ENCODE data around the gene PANX1. TPM values are rescaled to one million over a fixed set of nuclear protein-coding genes. Genes with fewer than 3 reads are reported as not detected.

PANX1 gene
- total RNA-seq, 3 donors from 2014 or later (not counting 1 experiment from before 2014, with no cell fraction given) = 8.6 to 13.6 (median 13.4) TPM

- Mint-ChIP-seq H3K27ac (no peak overlapping the region), H3K36me3 (no peaks in the 10 kb centered on the region), H3K4me3 (no peak overlapping the region), H3K27me3 (ENCODE audit: low read depth in 2 of 2) (peaks cover 0 to 4% of the 10 kb centered on the region in 2 donors), H3K4me1 (no peaks in the 10 kb centered on the region), H3K9me3 (peaks cover 0 to 2% of the 10 kb centered on the region in 2 donors)
- no peak overlapping the region for H3K4me3 ChIP-seq (ENCODE audit: low read length)
- no peaks in the 10 kb centered on the region for H3K4me1 ChIP-seq (ENCODE audit: control insufficient read depth, insufficient read depth, low read length)
- no peak overlapping the region for H3K27ac ChIP-seq (ENCODE audit: low read length)
- H3K27me3 ChIP-seq (ENCODE audit: control insufficient read depth, insufficient read depth, low read length) = no peaks in the 10 kb centered on the region
- WGBS (ENCODE audit: insufficient coverage) = 93% methylated on average over 3 of the region's 3 CpGs
- no peaks in the 10 kb centered on the region for H3K9me3 ChIP-seq (ENCODE audit: control insufficient read depth, insufficient read depth, low read length)
- no peaks in the 10 kb centered on the region for H3K36me3 ChIP-seq (ENCODE audit: control insufficient read depth, insufficient read depth, low read length)
- TF ChIP-seq, protein P1, sequence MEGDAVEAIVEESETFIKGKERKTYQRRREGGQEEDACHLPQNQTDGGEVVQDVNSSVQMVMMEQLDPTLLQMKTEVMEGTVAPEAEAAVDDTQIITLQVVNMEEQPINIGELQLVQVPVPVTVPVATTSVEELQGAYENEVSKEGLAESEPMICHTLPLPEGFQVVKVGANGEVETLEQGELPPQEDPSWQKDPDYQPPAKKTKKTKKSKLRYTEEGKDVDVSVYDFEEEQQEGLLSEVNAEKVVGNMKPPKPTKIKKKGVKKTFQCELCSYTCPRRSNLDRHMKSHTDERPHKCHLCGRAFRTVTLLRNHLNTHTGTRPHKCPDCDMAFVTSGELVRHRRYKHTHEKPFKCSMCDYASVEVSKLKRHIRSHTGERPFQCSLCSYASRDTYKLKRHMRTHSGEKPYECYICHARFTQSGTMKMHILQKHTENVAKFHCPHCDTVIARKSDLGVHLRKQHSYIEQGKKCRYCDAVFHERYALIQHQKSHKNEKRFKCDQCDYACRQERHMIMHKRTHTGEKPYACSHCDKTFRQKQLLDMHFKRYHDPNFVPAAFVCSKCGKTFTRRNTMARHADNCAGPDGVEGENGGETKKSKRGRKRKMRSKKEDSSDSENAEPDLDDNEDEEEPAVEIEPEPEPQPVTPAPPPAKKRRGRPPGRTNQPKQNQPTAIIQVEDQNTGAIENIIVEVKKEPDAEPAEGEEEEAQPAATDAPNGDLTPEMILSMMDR (IDR thresholded peaks at IDR 0.05) = no peak
- intact Hi-C loops (cut with micrococcal nuclease) = no loop called here
- no peak for ATAC-seq
- no peak for DNase-seq
Measured at GRCh38 chr11:94203070-94203469, 74.4 kb downstream of the PANX1 start.

DNA sequence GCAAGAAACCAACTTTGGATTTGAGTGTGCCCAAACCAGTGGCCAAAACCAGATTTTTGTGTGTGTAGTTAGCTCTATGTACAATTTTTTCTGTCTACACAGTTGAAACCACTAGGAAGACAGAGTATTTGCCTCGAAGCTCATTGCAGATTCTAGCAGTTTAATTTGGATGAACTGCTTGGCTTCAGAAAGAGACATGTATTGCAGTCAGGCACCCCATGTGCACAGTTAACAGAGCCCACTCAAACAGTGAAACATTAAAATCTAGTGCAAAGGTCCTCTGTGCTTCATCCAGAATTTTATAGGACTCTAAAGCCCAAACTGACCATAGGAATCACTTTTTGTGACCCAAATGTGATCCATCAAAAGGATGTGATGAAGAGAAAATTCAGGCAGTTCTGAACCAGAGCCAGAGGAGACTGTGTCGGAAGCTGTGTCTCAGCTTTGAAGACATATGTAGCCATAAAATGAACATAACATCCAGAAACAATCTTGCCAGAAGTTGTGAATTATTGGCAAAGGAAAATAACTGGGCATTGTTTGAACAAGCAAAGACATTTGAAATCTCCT lies 82.7 kb downstream of the PANX1 start:
- no peaks in the 10 kb centered on the region for H3K36me3 Mint-ChIP-seq
- DNase-seq (no peak), ATAC-seq (no peak)
- Histone ChIP-seq H3K27me3 (ENCODE audit: control insufficient read depth, insufficient read depth, low read length) (no peaks in the 10 kb centered on the region), H3K27ac (ENCODE audit: low read length) (no peak overlapping the region), H3K4me3 (ENCODE audit: low read length) (no peak overlapping the region), H3K36me3 (ENCODE audit: control insufficient read depth, insufficient read depth, low read length) (no peaks in the 10 kb centered on the region), H3K9me3 (ENCODE audit: control insufficient read depth, insufficient read depth, low read length) (no peaks in the 10 kb centered on the region), H3K4me1 (ENCODE audit: control insufficient read depth, insufficient read depth, low read length) (no peaks in the 10 kb centered on the region)
- H3K9me3 Mint-ChIP-seq = peaks cover 0 to 7% of the 10 kb centered on the region in 2 donors
- H3K27me3 Mint-ChIP-seq (ENCODE audit: low read depth in 2 of 2) = no peaks in the 10 kb centered on the region
- 54% methylated on average over 1 of the region's 2 CpGs for WGBS (ENCODE audit: insufficient coverage)
- TF ChIP-seq, protein P1 (IDR thresholded peaks at IDR 0.05) = no peak
- H3K4me3 Mint-ChIP-seq = no peak overlapping the region
- no peak overlapping the region for H3K27ac Mint-ChIP-seq
- intact Hi-C loops (cut with micrococcal nuclease) = no loop called here
- no peaks in the 10 kb centered on the region for H3K4me1 Mint-ChIP-seq

- DNase-seq (no peak), ATAC-seq (no peak)
- Histone ChIP-seq H3K9me3 (ENCODE audit: control insufficient read depth, insufficient read depth, low read length) (no peaks in the 10 kb centered on the region), H3K27me3 (ENCODE audit: control insufficient read depth, insufficient read depth, low read length) (no peaks in the 10 kb centered on the region), H3K4me3 (ENCODE audit: low read length) (no peak overlapping the region), H3K36me3 (ENCODE audit: control insufficient read depth, insufficient read depth, low read length) (no peaks in the 10 kb centered on the region), H3K27ac (ENCODE audit: low read length) (no peak overlapping the region), H3K4me1 (ENCODE audit: control insufficient read depth, insufficient read depth, low read length) (no peaks in the 10 kb centered on the region)
- no peak overlapping the region for H3K4me3 Mint-ChIP-seq
- WGBS (ENCODE audit: insufficient coverage) = 83% methylated on average over 2 of the region's 2 CpGs
- H3K9me3 Mint-ChIP-seq = peaks cover 3 to 5% of the 10 kb centered on the region in 2 donors
- H3K27ac Mint-ChIP-seq = no peak overlapping the region
- TF ChIP-seq, protein P1 (IDR thresholded peaks at IDR 0.05) = no peak
- no peaks in the 10 kb centered on the region for H3K27me3 Mint-ChIP-seq (ENCODE audit: low read depth in 2 of 2)
- no peaks in the 10 kb centered on the region for H3K36me3 Mint-ChIP-seq
- no peaks in the 10 kb centered on the region for H3K4me1 Mint-ChIP-seq
- intact Hi-C loops (cut with micrococcal nuclease) = no loop called here
Measured at GRCh38 chr11:94212898-94213297, 84.3 kb downstream of the PANX1 start.

DNA sequence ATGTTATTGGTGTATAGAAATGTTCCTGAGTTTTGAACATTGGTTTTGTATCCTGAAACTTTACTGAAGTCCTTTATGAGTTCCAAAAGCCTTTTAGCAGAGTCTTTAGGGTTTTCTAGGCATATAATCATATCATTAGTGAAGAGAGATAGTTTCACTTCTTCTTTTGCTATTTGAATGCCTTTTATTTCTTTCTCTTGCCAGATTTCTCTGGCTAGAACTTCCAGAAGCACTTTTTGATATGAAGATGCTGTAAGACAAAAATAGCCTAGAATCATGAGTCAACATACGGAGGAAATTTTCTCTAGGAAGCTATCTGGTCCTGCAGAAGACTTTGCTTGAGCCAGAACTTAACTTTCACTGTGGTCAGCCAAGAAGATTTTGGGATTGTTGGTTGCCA lies 89.1 kb downstream of the PANX1 start:
- 92% methylated on average over 1 of the region's 1 CpG for WGBS (ENCODE audit: insufficient coverage)
- no peak overlapping the region for H3K4me3 ChIP-seq (ENCODE audit: low read length)
- H3K27ac ChIP-seq (ENCODE audit: low read length) = no peak overlapping the region
- no peak for ATAC-seq
- TF ChIP-seq, protein P1 (IDR thresholded peaks at IDR 0.05) = no peak
- no peaks in the 10 kb centered on the region for H3K27me3 ChIP-seq (ENCODE audit: control insufficient read depth, insufficient read depth, low read length)
- no peak overlapping the region for H3K27ac Mint-ChIP-seq
- H3K9me3 ChIP-seq (ENCODE audit: control insufficient read depth, insufficient read depth, low read length) = peaks cover 30% of the 10 kb centered on the region
- intact Hi-C loops (cut with micrococcal nuclease) = no loop called here
- H3K4me1 Mint-ChIP-seq = no peaks in the 10 kb centered on the region
- H3K36me3 ChIP-seq (ENCODE audit: control insufficient read depth, insufficient read depth, low read length) = no peaks in the 10 kb centered on the region
- peaks cover 0 to 8% of the 10 kb centered on the region in 2 donors for H3K9me3 Mint-ChIP-seq
- no peak for DNase-seq
- H3K27me3 Mint-ChIP-seq (ENCODE audit: low read depth in 2 of 2) = no peaks in the 10 kb centered on the region
- H3K36me3 Mint-ChIP-seq = peaks cover 10% of the 10 kb centered on the region
- no peak overlapping the region for H3K4me3 Mint-ChIP-seq
- no peaks in the 10 kb centered on the region for H3K4me1 ChIP-seq (ENCODE audit: control insufficient read depth, insufficient read depth, low read length)
